Effector CD8-positive, alpha-beta T cell (primary cell): ENCODE results near the gene ERVH48-1.
"Not testable (repeated sequence)": the region's sequence is repeated elsewhere in the genome, so short reads cannot be mapped to it uniquely, and the experiment has no call there.

Experiments used
- DNase-seq: peaks from one replicate; lab custom pipeline; 2025; lab: John Stamatoyannopoulos, UW

The ERVH48-1 gene

DNA sequence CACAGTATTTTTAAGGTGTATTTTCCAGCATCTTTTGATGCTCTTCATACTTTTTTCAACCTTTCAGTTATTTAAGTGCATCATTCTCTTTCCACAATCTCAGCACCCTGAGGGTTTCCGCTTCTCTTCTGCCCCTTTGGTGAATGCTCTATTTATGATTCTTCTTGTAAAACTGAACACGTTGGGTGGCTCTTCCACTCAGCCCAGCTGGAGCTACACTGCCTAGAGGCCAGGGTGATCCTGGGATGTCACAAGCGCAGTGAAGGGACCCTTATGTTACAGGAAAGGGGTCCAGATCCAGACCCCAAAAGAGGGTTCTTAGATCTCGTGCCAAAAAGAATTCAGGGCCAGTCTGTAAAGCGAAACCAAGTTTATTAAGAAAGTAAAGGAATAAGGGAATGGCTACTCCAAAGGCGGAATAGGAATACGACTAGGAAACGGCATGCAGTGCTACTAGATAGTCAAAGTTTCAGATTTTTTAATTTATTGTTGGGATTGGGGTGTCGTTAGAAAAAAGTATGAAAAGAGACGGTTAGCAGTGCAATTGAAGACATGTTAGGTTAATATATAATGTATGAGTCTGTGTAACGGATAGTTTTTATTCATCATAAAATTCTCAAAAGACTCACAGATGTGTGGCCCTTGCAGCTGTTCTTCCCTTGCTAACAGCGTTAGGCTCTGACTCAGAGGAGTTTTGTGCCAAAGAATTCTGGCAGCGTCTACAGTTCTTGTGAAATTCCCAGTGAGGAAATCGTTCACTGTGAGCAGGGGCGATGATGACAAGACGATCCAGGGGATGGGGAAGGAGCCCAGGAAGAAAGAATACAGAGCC lies 14.4 kb upstream of the ERVH48-1 start:
- DNase-seq = no peak

DNA sequence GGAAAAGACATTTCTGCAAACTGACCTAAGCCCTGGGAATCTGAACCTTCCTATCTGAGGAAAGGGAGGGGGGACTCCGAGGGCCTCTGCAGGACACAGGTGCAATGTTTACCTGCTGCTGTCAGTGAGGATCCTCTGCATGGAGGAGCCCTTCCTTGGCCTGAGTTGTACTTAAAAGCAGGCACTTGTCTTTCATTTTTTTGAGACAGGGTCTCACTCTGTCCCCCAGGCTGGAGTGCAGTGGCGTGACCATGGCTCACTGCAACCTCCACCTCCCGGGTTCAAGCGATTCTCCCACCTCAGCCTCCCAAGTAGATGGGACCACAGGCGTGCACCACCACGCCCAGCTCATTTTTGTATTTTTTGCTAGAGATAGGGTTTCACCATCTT lies 13.2 kb upstream of the ERVH48-1 start:
- not testable (repeated sequence) for DNase-seq

DNA sequence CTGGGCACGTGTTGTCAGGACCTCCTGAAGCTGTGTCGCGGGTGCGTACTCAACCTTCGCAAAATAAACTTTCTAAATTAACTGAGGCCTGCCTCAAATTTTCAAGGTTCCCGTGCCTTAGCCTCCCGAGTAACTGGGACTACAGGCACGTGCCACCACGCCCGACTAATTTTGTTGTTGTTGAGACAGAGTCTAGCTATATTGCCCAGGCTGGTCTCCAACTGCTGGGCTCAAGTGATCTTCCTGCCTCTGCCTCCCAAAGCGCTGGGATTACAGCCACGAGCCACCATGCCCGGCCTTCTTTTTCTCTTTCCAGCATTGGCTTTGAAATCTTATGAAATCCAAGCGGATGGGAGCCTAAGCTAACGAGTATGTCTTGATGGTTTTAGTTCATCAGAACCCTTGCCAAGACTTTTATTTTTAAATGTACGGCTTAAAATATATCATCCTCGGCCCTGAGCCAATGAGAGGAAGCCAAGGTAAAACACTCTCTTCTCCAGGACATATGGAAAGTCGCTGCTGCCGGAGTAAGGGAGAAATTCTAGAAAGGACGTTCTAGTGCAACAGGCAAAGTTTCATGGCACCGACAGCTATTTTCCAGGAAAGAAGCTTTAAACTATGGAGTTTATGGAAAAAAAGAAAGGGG lies 12.7 kb upstream of the ERVH48-1 start:
- DNase-seq = no peak

GRCh38 chr21:42937034-42937940 lies 11.9 kb upstream of the ERVH48-1 start:
- DNase-seq = not testable (repeated sequence)

DNA sequence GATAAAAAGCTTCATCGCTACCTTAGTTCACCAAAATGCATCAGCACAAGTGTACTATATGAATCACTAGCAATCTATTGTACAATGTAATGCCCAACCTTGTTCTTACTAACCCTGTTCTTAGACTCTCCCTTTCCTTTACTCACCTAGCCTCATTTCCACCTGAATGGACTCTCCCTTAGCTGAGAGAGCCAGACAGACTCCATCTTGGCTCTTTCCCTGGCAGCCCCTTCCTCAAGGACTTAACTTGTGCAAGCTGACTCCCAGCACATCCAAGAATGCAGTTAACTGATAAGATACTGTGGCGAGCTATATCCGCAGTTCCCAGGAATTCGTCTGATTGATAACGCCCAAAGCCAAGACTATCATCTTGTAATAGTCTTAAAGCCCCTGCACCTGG lies 10.9 kb upstream of the ERVH48-1 start:
- DNase-seq = not testable (repeated sequence)

DNA sequence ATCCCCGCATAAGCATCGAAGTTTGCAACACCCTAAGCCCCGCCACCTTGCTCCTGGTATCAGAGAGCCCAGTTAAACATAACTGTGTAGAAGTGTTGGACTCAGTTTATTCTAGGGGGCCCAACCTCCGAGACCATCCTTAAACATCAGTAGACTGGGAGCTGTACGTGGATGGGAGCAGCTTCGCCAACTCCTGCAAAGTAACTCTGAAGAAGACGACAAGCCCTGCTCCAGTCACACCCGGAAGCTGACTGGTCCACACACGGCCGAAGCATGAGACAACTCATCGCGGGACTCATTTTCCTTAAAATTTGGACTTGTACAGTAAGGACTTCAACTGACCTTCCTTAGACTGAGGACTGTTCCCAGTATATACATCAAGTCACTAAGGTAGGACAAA lies 8.5 kb upstream of the ERVH48-1 start:
- not testable (repeated sequence) for DNase-seq

DNA sequence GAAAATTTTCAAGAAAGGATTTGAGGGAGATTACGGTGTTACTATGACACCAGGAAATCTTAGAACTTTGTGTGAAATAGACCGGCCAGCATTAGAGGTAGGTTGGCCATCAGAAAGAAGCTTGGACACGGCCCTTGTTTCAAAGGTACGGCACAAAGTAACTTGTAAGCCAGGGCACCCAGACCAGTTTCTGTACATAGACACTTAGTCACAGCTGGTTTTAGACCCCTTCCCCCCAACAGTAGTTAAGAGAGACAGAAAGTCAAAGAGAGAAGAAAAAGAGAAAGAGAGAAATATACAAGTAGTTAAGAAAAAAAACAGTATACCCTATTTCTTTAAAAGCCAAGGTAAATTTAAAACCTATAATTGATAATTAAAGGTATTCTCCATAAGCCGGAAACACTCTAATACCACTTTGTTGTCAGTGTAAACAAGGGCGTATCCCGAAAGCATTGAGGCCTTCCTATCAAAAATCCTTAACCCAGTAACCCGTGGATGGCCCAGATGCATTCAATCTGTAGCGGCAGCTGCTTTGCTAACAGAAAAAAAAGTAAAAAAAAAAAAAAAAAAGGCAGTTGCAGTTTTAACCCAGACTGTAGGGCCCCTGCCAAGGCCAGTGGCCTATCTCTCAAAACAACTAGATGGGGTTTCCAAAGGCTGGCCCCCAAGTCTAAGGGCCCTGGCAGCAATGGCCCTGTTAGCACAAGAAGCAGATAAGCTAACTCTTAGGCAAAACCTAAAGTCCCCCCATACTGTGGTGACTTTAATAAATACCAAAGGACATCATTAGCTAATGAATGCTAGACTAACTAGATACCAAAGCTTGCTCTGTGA lies 7.9 kb upstream of the ERVH48-1 start:
- DNase-seq = not testable (repeated sequence)

- not testable (repeated sequence) for DNase-seq
Observed at GRCh38 chr21:42932378-42933136, 7.1 kb upstream of the ERVH48-1 start.

GRCh38 chr21:42931560-42932235 lies 6.3 kb upstream of the ERVH48-1 start:
- DNase-seq = no peak

GRCh38 chr21:42929969-42930368 lies 4.5 kb upstream of the ERVH48-1 start:
- DNase-seq = no peak

GRCh38 chr21:42927474-42928200 lies 2.2 kb upstream of the ERVH48-1 start:
- DNase-seq = not testable (repeated sequence)

DNA sequence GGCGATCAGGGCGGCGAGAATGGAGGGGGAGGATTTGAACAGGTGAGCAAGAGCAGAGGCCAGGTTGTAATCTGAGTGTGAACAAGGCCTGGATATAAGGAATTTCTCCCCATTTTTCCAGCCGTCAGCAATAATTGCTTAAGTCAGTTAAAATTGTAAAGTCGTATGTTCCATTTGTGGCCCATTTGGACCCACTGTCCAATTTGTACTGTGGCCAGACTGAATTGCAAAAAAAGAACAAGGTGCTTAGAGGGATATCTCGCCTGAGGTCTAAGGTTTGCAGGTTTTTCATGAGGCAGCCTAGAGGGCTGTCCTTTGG lies 1.0 kb downstream of the ERVH48-1 start:
- DNase-seq = no peak

- peak; percentile 42 for DNase-seq
Observed at GRCh38 chr21:42923553-42924432, 1.6 kb downstream of the ERVH48-1 start.

DNA sequence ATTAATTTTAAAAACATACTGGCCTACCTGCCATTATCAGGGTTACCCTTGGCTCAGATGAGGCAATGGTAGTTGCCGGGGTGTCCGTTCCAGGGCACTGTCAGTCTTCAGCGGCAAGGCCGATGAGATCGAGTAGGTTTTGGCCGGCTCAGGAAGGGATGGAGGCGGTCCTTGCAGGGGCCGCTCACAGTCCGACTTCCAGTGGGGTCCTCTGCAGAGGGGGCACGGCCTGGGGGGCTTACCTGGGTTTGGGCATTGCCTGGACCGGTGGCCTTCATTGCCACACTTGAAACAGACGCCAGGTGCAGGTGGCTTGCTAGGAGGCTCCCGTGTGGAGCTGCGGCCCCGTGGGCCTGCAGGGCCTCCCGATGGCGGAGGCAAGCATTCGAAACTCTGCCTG lies 2.5 kb downstream of the ERVH48-1 start:
- no peak for DNase-seq

GRCh38 chr21:42921927-42922326 lies 3.5 kb downstream of the ERVH48-1 start:
- DNase-seq = no peak

GRCh38 chr21:42918291-42918690 lies 7.1 kb downstream of the ERVH48-1 start:
- DNase-seq = no peak

- no peak for DNase-seq
Observed at GRCh38 chr21:42913476-42913875, 12.0 kb downstream of the ERVH48-1 start.

DNA sequence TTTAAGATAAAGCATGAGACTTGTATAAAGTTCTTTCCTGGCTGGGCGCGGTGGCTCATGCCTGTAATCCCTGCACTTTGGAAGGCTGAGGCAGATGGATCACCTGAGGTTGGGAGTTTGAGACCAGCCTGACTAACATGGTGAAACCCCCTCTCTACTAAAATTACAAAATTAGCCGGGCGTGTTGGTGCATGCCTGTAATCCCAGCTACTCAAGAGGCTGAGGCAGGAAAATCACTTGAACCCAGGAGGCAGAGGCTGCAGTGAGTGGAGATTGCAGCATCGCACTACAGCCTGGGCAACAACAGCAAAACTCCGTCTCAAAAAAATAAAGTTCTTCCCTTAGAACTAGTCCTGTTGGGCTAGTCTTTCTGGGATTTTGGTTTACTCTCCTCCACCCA lies 13.5 kb downstream of the ERVH48-1 start:
- not testable (repeated sequence) for DNase-seq
